ENCODE data around the gene IFI16. TPM values are rescaled to one million over a fixed set of nuclear protein-coding genes. Genes with fewer than 3 reads are reported as not detected.

The IFI16 gene
- total RNA-seq, 1 experiment from 2014 or later: 31.3 TPM

- intact Hi-C loops (cut with micrococcal nuclease; ENCODE audit: unreplicated experiment): loop anchor here (10.0 kb wide), 1 partner anchor 1043 kb away; no protein-coding TSS in a partner anchor
- CTCF ChIA-PET: interaction anchor here (0.6 kb wide), 1 partner anchor 9 kb away, joined by 3 read pairs; no protein-coding TSS in a partner anchor
Measured at GRCh38 chr1:159007726-159008125, 2.0 kb upstream of the IFI16 start.

GRCh38 chr1:159008744-159009188 lies 941 bp upstream of the IFI16 start:
- Histone ChIP-seq H2AFZ (no peak overlapping the region), H3K9me2 (ENCODE audit: insufficient read depth) (no peaks in the 10 kb centered on the region), H3K4me3 (no peak overlapping the region), H4K20me1 (ENCODE audit: insufficient read depth) (no peaks in the 10 kb centered on the region), H3K27me3 (ENCODE audit: insufficient read depth, low read depth) (0 out of 2 replicates have a peak, but pooled peaks cover 6% of the 10 kb centered on the region), H3K4me2 (no peak overlapping the region), H3K9me3 (ENCODE audit: insufficient read depth, low read depth) (no peaks in the 10 kb centered on the region), H3F3A (ENCODE audit: insufficient read depth, low read depth) (no peaks in the 10 kb centered on the region; the same call in 1 of the 2 replicates), H3K4me1 (replicated peaks; ENCODE audit: insufficient read depth) (no peaks in the 10 kb centered on the region), H3K79me2 (ENCODE audit: low read depth) (no peaks in the 10 kb centered on the region), H3K36me3 (ENCODE audit: low read depth) (no peaks in the 10 kb centered on the region), H3K27ac (no peak overlapping the region)
- ChIA-PET POLR2A (ENCODE audit: unreplicated experiment) (no interaction called here), CTCF (no interaction called here)
- no peak for DNase-seq
- no TSS peak for BruUV-seq (replicated peaks)
- intact Hi-C loops (cut with micrococcal nuclease; ENCODE audit: unreplicated experiment): loop anchor here (10.0 kb wide), 1 partner anchor 1044 kb away; no protein-coding TSS in a partner anchor
- TF ChIP-seq CTCF (conservative IDR thresholded peaks at IDR 0.05): no peak
- no peak for TF ChIP-seq EZH2 (IDR thresholded peaks at IDR 0.05; ENCODE audit: low read depth)

More at GRCh38 chr1:159007726-159008125, 2.0 kb upstream of the IFI16 start:
- Histone ChIP-seq H3F3A (ENCODE audit: insufficient read depth, low read depth) (no peaks in the 10 kb centered on the region; the same call in 1 of the 2 replicates), H2AFZ (no peak overlapping the region), H3K27ac (no peak overlapping the region), H3K27me3 (ENCODE audit: insufficient read depth, low read depth) (0 out of 2 replicates have a peak, but pooled peaks cover 6% of the 10 kb centered on the region), H3K79me2 (ENCODE audit: low read depth) (no peaks in the 10 kb centered on the region), H4K20me1 (ENCODE audit: insufficient read depth) (no peaks in the 10 kb centered on the region), H3K36me3 (ENCODE audit: low read depth) (no peaks in the 10 kb centered on the region), H3K4me1 (replicated peaks; ENCODE audit: insufficient read depth) (no peaks in the 10 kb centered on the region), H3K4me3 (no peak overlapping the region), H3K9me2 (ENCODE audit: insufficient read depth) (no peaks in the 10 kb centered on the region), H3K4me2 (no peak overlapping the region), H3K9me3 (ENCODE audit: insufficient read depth, low read depth) (no peaks in the 10 kb centered on the region)
- POLR2A ChIA-PET (ENCODE audit: unreplicated experiment): no interaction called here
- no peak for DNase-seq
- BruUV-seq (replicated peaks): no TSS peak
- TF ChIP-seq CTCF (conservative IDR thresholded peaks at IDR 0.05): no peak
- TF ChIP-seq EZH2 (IDR thresholded peaks at IDR 0.05; ENCODE audit: low read depth): no peak

- H3F3A ChIP-seq (ENCODE audit: insufficient read depth, low read depth): no peaks in the 10 kb centered on the region; the same call in 1 of the 2 replicates
- 0 out of 2 replicates have a peak, but pooled peaks cover 6% of the 10 kb centered on the region for H3K27me3 ChIP-seq (ENCODE audit: insufficient read depth, low read depth)
- no peaks in the 10 kb centered on the region for H4K20me1 ChIP-seq (ENCODE audit: insufficient read depth)
- H2AFZ ChIP-seq: no peak overlapping the region
- no peaks in the 10 kb centered on the region for H3K79me2 ChIP-seq (ENCODE audit: low read depth)
- ChIA-PET CTCF (no interaction called here), POLR2A (ENCODE audit: unreplicated experiment) (interaction anchor here (0.7 kb wide), 1 partner anchor 190 kb away, joined by 5 read pairs; no protein-coding TSS in a partner anchor)
- BruUV-seq (replicated peaks): no TSS peak
- H3K4me1 ChIP-seq (replicated peaks; ENCODE audit: insufficient read depth): no peaks in the 10 kb centered on the region
- H3K4me2 ChIP-seq: no peak overlapping the region
- no peak for TF ChIP-seq CTCF (conservative IDR thresholded peaks at IDR 0.05)
- no peak for TF ChIP-seq EZH2 (IDR thresholded peaks at IDR 0.05; ENCODE audit: low read depth)
- H3K27ac ChIP-seq: no peak overlapping the region
- H3K4me3 ChIP-seq: no peak overlapping the region
- no peaks in the 10 kb centered on the region for H3K9me3 ChIP-seq (ENCODE audit: insufficient read depth, low read depth)
- intact Hi-C loops (cut with micrococcal nuclease; ENCODE audit: unreplicated experiment): loop anchor here (10.0 kb wide), 1 partner anchor 1044 kb away; no protein-coding TSS in a partner anchor
- H3K36me3 ChIP-seq (ENCODE audit: low read depth): no peaks in the 10 kb centered on the region
- no peak for DNase-seq
- no peaks in the 10 kb centered on the region for H3K9me2 ChIP-seq (ENCODE audit: insufficient read depth)
Measured at GRCh38 chr1:159009287-159009686, 420 bp upstream of the IFI16 start.

Data from PC-9 (cell line).